CD14-positive monocyte (primary cell): ENCODE data around the gene NCAM1. TPM values are rescaled to one million over a fixed set of nuclear protein-coding genes. Genes with fewer than 3 reads are reported as not detected.

Source experiments
- DNase-seq, 3 donors: peaks; one replicate each; pipeline ENCODE4 v3.0.0-alpha.2; 2011 to 2022
- H2AFZ ChIP-seq: 2 replicates; pipeline ENCODE4 v1.6.0; 2012; ENCODE audit warnings: mild to moderate bottlenecking, low read depth, low read length, inconsistent platforms; ENCODE audit not compliant: insufficient read depth, poor library complexity, severe bottlenecking
- H3K27ac ChIP-seq, 2 donors: 1 replicate in 1 of 2; 2 replicates in 1 of 2; pipeline ENCODE4 v1.5.1; 2012 to 2013; ENCODE audit warnings: low read length in 2 of 2, control low read depth in 1 of 2, inconsistent platforms in 1 of 2, low read depth in 1 of 2, mild to moderate bottlenecking in 1 of 2
- H3K27me3 ChIP-seq, 2 donors: one replicate each; pipeline versions ENCODE4 v1.6.0 to v1.6.1; 2011 to 2013; ENCODE audit warnings: low read length in 2 of 2; ENCODE audit not compliant: control insufficient read depth in 2 of 2, insufficient read depth in 2 of 2
- H3K36me3 ChIP-seq, 2 donors: replicated peaks in 1 of 2; 1 replicate in 1 of 2; 2 replicates in 1 of 2; pipeline versions ENCODE4 v1.5.1 to v1.6.1; 2012 to 2013; ENCODE audit warnings: low read length in 2 of 2, control low read depth in 1 of 2, inconsistent platforms in 1 of 2, mild to moderate bottlenecking in 1 of 2; ENCODE audit not compliant: insufficient read depth in 2 of 2, control insufficient read depth in 1 of 2
- H3K4me1 ChIP-seq, 2 donors: 1 replicate in 1 of 2; 2 replicates in 1 of 2; pipeline versions ENCODE4 v1.5.1 to v1.6.1; 2012 to 2013; ENCODE audit warnings: low read length in 2 of 2, control low read depth in 1 of 2, inconsistent platforms in 1 of 2, mild to moderate bottlenecking in 1 of 2, moderate library complexity in 1 of 2; ENCODE audit not compliant: insufficient read depth in 2 of 2, control insufficient read depth in 1 of 2
- H3K4me2 ChIP-seq: replicated peaks from 2 replicates; pipeline ENCODE3; 2012; ENCODE audit warnings: low read length, moderate library complexity, mild to moderate bottlenecking; ENCODE audit not compliant: poor library complexity, severe bottlenecking; ENCODE audit errors: extremely low read depth
- H3K4me3 ChIP-seq, 3 experiments: fragments of 200-600 bp in 1 of 3; sonication (generic) in 1 of 3; replicated peaks in 1 of 3; 1 replicate in 2 of 3; 2 replicates in 1 of 3; pipeline ENCODE4 v1.5.1; 2011 to 2013; ENCODE audit warnings: low read length in 3 of 3, mild to moderate bottlenecking in 3 of 3, control low read depth in 2 of 3, low read depth in 2 of 3, inconsistent platforms in 1 of 3, moderate library complexity in 1 of 3
- H3K79me2 ChIP-seq: 2 replicates; pipeline ENCODE4 v1.6.0; 2012; ENCODE audit warnings: mild to moderate bottlenecking, control low read depth, inconsistent platforms, low read length, moderate library complexity; ENCODE audit not compliant: insufficient read depth
- H3K9ac ChIP-seq: 2 replicates; pipeline ENCODE4 v1.6.0; 2017; ENCODE audit warnings: low read length, mild to moderate bottlenecking; ENCODE audit not compliant: insufficient read depth, poor library complexity, severe bottlenecking
- H3K9me3 ChIP-seq, 2 donors: replicated peaks in 1 of 2; 1 replicate in 1 of 2; 2 replicates in 1 of 2; pipeline versions ENCODE4 v1.5.1 to v1.6.1; 2012 to 2013; ENCODE audit warnings: low read length in 2 of 2, control low read depth in 1 of 2; ENCODE audit not compliant: control insufficient read depth in 1 of 2, insufficient read depth in 1 of 2
- H4K20me1 ChIP-seq: 2 replicates; pipeline ENCODE4 v1.6.0; 2012; ENCODE audit warnings: mild to moderate bottlenecking, low read length, control low read depth, moderate library complexity; ENCODE audit not compliant: insufficient read depth
- H3K27ac Mint-ChIP-seq, 7 donors: one replicate each; pipeline ENCODE4 v1.8.0; 2020; ENCODE audit warnings: mild to moderate bottlenecking in 7 of 7, mixed read lengths in 7 of 7, moderate library complexity in 6 of 7, inconsistent platforms in 2 of 7
- H3K27me3 Mint-ChIP-seq, 3 donors: one replicate each; pipeline ENCODE4 v1.8.0; 2021 to 2022; ENCODE audit warnings: low read depth in 3 of 3, mild to moderate bottlenecking in 3 of 3, mixed read lengths in 3 of 3, moderate library complexity in 3 of 3, inconsistent platforms in 1 of 3
- H3K36me3 Mint-ChIP-seq, 2 donors: one replicate each; pipeline ENCODE4 v1.8.0; 2020; ENCODE audit warnings: mixed read lengths in 2 of 2, inconsistent platforms in 1 of 2, mild to moderate bottlenecking in 1 of 2
- H3K4me1 Mint-ChIP-seq: one replicate; pipeline ENCODE4 v1.8.0; 2020; ENCODE audit warnings: mild to moderate bottlenecking, mixed read lengths
- H3K4me3 Mint-ChIP-seq, 2 donors: one replicate each; pipeline ENCODE4 v1.8.0; 2020; ENCODE audit warnings: mild to moderate bottlenecking in 2 of 2, mixed read lengths in 2 of 2, moderate library complexity in 1 of 2
- H3K9me3 Mint-ChIP-seq, 7 donors: one replicate each; pipeline ENCODE4 v1.8.0; 2020 to 2022; ENCODE audit warnings: mixed read lengths in 7 of 7, mild to moderate bottlenecking in 6 of 7, moderate library complexity in 6 of 7, inconsistent platforms in 2 of 7
- CTCF ChIP-seq: fragments of 200-600 bp; IDR thresholded peaks from one replicate; pipeline ENCODE4 v1.8.0; 2022; ENCODE audit warnings: antibody characterized with exemption, mild to moderate bottlenecking
- WGBS: methylation state at CpG from one replicate; pipeline ENCODE4 v1.1.5; 2013; ENCODE audit warnings: missing lambda C conversion rate; ENCODE audit not compliant: insufficient coverage; 5-methylcytosine and 5-hydroxymethylcytosine counted together
- intact Hi-C, 2 donors: fragments of 100-400 bp; cut with micrococcal nuclease; formaldehyde crosslinking; loops; one replicate each; pipeline versions ENCODE4 v1.15.0 to v1.15.1; 2023
- polyA plus RNA-seq, 3 donors: library from polyadenylated mRNA; depleted of rRNA in 1 of 3; unstranded in 2 of 3; stranded (reverse) in 1 of 3; fragments of 300-500 nt in 2 of 3; fragments of >200 nt in 1 of 3; fragmentation: Illumina TruSeq in 2 of 3; gene quantifications; 1 replicate in 2 of 3; 2 replicates in 1 of 3; pipeline ENCODE4 v1.2.3, GENCODE V29; 2012 to 2021

The NCAM1 gene
- polyA plus RNA-seq, 3 donors = 0.65 to 0.69 TPM; not detected in 1

- no peak for DNase-seq
- no peak overlapping the region for H3K4me3 ChIP-seq
- no peak overlapping the region for H3K4me2 ChIP-seq
- no peak overlapping the region for H3K27ac Mint-ChIP-seq
- WGBS = no CpG with 5 or more reads among the region's 2 CpGs
- H3K9ac ChIP-seq = no peak overlapping the region
- no peak overlapping the region for H3K4me3 Mint-ChIP-seq
- no peaks in the 10 kb centered on the region for H3K36me3 ChIP-seq
- TF ChIP-seq CTCF = no peak
- no peaks in the 10 kb centered on the region for H3K4me1 ChIP-seq
- H2AFZ ChIP-seq = no peak overlapping the region
- H3K9me3 Mint-ChIP-seq = peaks cover 0 to 3% (median 0%) of the 10 kb centered on the region in 7 donors
- H3K36me3 Mint-ChIP-seq = no peaks in the 10 kb centered on the region
- intact Hi-C loops = no loop called here
- no peaks in the 10 kb centered on the region for H3K4me1 Mint-ChIP-seq
- no peaks in the 10 kb centered on the region for H4K20me1 ChIP-seq
- H3K27me3 ChIP-seq = peaks cover 0 to 22% of the 10 kb centered on the region in 2 donors
- peaks cover 18 to 34% (median 34%) of the 10 kb centered on the region in 3 donors for H3K27me3 Mint-ChIP-seq
- no peaks in the 10 kb centered on the region for H3K9me3 ChIP-seq
- no peaks in the 10 kb centered on the region for H3K79me2 ChIP-seq
- no peak overlapping the region for H3K27ac ChIP-seq
Measured at GRCh38 chr11:113179181-113179704, 218.0 kb downstream of the NCAM1 start.

- Mint-ChIP-seq H3K27ac (no peak overlapping the region), H3K27me3 (peaks cover 12 to 38% (median 23%) of the 10 kb centered on the region in 3 donors), H3K9me3 (peaks cover 0 to 3% (median 0%) of the 10 kb centered on the region in 7 donors), H3K4me1 (peaks cover 2% of the 10 kb centered on the region), H3K36me3 (no peaks in the 10 kb centered on the region), H3K4me3 (no peak overlapping the region)
- no peak overlapping the region for H2AFZ ChIP-seq
- no peak overlapping the region for H3K9ac ChIP-seq
- no peaks in the 10 kb centered on the region for H3K4me1 ChIP-seq
- H4K20me1 ChIP-seq = no peaks in the 10 kb centered on the region
- no peaks in the 10 kb centered on the region for H3K9me3 ChIP-seq
- no peak for DNase-seq
- H3K27ac ChIP-seq = no peak overlapping the region
- intact Hi-C loops = no loop called here
- 94% methylated on average over 5 of the region's 5 CpGs for WGBS
- H3K27me3 ChIP-seq = peaks cover 0 to 16% of the 10 kb centered on the region in 2 donors
- no peaks in the 10 kb centered on the region for H3K79me2 ChIP-seq
- no peaks in the 10 kb centered on the region for H3K36me3 ChIP-seq
- TF ChIP-seq CTCF = no peak
- H3K4me3 ChIP-seq = no peak overlapping the region
- H3K4me2 ChIP-seq = no peak overlapping the region
Measured at GRCh38 chr11:113181094-113181493, 219.9 kb downstream of the NCAM1 start.
